NCI-H69 (cell line): ENCODE results near the gene COL9A3.

Experiments
- DNase-seq: peaks from one replicate; lab custom pipeline; 2025; lab: John Stamatoyannopoulos, UW

Gene COL9A3

DNA sequence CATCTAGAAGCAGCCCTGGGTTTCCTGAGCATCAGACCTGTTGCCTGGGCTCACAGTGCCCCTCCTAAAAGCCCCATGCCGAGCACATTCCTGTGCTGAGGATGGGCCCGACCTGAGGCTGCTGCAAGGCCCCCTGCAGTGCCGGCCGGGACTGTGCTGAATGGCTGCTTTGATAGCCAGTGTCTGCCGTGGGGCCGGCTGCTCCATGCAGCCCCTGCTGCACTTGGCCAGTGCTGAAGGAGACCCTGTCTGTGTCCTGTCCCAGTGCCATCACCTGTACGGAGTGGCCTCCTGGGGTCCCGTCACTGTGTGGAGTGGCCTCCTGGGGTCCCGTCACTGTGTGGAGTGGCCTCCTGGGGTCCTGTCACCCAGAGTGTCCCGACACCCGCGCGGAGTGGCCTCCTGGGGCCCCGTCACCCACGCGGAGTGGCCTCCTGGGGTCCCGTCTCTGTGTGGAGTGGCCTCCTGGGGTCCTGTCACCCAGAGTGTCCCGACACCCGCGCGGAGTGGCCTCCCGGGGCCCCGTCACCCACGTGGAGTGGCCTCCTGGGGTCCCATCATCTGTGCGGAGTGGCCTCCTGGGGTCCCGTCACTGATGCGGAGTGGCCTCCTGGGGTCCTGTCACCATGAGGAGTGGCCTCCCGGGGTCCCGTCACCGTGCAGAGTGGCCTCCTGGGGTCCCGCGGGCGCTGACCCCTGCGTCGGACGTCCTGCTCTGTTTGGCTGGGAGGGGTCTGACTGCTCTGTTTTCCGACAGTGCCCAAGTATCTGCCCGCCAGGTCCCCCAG, 7.0 kb downstream of the COL9A3 start:
- no peak for DNase-seq

DNA sequence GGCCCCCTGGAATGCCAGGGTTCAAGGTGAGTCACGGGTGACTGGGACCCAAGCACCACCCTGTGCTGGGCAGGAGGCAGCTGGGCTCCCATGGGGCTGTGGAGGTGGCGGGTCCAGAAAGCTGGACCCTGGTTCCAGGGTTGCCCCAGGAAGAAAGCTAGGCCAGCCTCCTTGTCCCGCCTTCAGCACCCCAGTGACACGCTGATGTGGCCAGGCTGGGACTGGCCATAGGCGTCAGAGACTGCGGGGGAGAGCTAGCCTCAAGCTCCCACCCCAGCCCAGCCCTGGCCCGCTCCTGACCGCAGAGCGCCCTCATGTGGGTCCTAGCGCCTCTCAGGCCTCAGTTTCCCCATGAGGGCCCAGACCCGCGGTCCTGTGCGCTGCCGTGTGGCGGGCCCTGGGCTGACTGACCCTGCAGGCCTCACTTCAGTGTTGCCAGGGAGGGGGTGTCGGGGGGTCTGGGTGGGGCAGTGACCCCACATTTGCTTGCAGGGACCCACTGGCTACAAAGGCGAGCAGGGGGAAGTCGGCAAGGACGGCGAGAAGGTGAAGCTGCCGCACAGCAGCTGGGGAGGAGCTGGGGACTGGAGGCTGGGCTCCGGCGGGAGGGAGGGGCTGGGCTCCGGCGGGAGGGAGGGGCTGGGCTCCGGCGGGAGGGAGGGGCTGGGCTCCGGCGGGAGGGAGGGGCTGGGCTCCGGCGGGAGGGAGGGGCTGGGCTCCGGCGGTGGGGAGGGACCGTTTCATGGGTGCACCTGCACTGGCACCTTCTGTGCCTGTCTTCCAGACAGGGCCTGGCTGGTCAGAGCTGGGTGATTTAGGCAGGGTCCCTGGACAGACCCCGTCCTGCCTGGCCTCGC, 7.9 kb downstream of the COL9A3 start:
- DNase-seq: peak; percentile 72

DNA sequence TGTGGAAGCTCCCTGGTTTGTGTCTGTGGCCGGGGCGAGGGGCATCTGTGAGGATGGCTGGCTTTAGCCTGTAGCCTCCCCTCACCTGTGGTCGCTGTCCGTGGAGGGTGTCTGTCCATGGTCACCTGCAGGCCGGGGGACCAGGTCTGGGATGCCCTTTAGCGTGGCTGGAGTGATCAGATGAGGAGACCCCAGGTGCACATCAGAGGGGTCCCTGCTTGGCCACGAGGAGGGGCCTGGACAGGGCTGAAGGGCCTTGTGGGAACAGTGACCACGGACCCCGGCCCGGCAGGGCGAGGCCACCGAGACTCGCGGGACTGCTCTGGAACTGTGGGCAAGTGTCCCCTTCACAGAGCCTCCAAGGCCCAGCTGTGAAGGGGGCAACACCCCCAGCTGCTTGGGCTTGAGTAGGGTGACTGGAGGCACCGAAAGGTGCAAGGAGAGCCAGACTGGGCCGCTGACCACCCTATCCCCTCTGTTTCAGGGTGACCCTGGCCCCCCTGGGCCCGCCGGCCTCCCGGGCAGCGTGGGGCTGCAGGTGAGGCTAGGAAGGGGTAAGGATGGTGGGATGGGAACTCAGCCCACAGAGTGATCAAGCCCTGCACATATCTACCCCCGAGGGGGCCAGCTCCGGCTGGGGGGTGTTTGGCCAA, 8.6 kb downstream of the COL9A3 start:
- no peak for DNase-seq

DNA sequence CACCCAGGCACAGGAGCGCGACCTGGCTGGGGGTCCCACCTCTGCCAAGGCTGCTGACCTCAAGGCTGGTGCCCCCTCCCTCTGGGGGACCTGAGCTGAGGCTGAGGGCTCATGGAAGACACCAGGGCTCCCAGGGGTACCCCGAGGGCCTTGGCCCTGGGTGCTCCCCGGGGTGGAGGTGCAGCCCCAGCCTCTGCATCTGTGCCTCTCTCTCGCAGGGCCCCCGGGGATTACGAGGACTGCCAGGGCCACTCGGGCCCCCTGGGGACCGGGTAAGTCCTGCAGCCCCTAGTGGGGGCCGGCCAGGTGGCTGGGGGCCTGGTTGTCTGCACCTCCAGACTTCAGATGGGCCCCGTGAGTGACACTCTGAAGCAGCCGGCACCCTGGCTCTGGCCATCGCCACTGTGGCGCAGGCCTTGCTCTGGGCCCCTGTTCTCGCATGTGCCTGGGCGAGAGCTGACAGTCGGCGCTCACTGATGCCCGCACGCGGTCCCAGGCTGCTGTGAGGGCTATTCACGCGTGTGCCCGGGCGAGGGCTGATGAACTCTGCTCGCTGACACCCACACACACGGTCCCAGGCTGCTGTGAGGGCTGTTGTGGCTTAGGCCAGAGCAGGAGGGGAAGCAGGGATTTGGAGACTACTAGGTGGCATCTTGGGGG, 9.3 kb downstream of the COL9A3 start:
- no peak for DNase-seq

DNA sequence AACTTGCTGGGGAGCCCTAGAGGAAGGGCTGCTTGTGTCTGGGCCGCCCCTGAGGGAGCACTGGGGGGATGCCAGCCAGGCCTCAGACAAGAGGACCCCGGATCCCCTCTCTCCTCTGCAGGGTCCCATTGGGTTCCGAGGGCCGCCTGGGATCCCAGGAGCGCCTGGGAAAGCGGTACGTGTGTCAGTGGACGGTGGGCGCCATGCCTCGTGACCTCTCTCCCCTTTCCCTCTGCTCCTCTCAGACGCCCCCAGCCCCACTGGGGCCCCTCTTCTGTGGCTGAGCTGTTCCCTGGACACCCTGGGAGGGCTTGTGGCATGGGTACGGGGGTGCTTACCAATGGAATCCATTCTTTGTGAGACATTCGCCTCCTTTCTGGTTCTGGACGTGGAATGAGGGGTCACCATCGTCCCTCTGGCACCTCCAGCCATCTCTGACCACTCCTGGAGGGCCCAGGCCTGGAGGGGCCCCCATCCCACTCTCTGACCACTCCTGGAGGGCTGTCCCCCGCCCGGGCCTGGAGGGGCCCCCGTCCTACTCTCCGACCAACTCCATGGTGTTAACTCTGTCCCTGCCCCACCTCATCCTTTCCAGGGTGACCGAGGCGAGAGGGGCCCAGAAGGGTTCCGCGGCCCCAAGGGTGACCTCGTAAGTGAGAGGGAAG, 9.9 kb downstream of the COL9A3 start:
- DNase-seq: no peak

DNA sequence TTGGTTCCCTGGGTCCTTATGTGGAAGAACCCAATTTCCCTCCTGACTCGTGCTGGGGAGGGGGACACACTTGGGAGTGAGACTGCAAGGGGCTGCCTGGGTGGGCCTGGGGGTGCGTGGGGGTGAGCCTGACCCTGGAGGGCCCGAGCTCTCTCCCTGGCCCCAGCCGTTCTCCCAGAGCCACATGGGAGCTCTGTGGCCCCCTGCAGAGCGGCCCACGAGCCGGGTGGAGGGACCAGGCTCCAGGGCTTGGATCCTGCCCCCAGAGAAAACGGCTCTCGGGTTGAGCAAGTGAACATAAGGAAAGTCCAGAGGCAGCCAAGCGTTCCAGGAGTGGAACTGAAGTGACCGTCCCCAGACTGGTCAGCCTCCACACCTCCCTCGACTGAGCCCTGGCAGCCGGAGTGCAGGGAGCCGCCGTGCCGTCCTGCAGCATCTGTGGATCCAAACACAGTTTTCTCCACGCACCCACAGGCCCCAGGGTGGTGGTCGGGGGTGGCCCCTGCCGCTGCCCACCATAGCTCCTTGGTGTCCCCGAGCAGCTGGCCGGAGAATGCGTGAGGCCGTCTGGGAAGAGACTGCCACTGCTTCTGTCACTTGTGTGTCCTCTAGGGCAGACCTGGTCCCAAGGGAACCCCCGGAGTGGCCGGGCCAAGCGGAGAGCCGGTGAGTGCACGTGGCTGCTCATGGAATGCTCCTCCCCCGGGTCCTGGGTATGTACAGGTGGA, 10.6 kb downstream of the COL9A3 start:
- DNase-seq: no peak

DNA sequence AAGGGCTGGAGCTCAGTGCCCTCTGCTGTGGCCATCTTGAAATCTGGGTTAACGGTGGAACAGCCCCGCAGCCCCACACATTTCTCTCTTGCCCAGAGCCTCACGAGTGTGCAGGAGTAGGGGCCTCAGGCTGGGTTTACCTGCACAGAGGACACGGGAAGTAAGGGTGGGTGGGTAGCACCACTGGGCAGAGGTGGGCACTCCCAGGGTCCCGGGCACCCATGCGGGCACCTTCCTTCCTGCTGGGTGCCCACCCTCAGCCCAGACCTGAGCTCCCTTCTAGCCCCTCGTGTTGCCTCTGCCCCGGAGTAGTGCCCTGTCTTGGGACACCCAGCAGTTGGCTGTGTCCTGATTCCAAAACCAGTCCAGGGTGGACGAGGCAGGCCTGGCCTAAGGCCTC, 11.2 kb downstream of the COL9A3 start:
- DNase-seq: no peak

DNA sequence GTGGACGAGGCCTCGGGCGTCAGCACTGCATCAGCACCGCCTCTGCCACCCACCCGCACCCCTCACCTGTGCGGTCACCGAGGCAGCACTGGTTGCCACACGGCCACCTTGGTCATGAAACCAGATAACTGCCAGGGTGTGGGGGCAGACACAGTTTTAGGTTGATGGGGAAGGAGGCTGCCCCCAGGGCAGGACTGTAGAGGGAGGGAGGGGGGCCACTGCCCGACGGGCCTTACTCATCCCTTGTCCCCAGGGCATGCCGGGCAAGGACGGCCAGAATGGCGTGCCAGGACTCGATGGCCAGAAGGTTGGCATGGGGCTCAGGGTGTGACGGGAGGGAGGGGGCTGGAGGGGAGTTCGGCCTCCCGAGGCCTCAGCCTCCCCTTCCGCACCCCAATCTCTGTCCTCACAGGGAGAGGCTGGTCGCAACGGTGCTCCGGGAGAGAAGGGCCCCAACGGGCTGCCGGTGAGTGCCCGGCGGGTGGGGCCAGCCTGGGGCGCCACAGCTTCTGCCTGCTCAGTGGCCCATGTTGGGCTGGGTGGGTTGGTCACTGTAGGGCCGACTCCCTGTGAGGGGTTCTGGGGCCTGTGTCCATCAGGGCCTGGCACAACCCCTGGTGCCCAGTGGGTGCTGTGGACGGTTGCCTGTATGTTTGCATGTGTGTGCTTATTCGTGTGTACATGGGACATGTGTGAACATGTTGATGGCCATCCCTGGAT, 11.8 kb downstream of the COL9A3 start:
- no peak for DNase-seq

DNA sequence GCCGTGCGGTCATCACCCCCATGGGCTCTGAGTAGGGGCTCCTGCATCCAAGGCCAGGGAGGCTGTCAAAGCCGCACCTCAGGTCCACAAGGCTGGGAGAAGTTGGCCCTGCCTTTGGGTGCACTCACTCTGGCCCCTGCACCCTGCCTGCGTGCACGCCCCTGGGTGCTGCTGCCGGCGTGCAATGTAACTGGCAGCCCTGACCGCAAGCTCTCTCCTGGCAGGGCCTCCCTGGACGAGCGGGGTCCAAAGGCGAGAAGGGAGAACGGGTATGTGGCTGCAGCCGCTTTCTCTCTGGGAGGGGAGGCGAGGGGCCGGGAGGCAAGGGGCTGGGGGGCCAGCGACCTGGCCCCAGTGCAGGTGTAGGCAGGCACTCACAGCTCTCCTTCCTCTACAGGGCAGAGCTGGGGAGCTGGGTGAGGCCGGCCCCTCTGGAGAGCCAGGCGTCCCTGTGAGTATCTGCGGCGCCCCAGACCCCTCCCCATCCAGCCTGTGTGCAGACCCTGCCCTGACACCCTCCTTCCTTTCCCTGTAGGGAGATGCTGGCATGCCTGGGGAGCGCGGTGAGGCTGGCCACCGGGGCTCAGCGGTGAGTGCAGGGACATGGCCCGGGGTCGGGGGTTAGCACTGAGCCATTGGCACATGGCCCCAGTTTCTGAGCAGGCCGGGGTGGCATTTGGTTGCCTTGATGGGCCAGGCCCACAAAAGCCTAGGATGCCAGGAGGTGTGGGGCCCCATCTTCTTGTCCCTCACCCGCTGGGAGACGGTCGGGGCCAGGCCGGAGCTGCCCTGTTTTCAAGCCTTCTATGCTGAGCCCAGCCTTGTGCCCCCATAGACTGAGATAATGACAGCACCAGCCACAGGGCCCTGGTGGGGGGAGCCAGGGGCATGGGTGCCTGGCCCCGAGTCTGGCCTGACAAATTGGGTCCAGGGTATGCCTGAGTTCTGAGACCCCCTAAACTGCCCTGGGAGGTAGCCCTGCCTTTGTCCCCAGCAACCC, 12.7 kb downstream of the COL9A3 start:
- DNase-seq: no peak

DNA sequence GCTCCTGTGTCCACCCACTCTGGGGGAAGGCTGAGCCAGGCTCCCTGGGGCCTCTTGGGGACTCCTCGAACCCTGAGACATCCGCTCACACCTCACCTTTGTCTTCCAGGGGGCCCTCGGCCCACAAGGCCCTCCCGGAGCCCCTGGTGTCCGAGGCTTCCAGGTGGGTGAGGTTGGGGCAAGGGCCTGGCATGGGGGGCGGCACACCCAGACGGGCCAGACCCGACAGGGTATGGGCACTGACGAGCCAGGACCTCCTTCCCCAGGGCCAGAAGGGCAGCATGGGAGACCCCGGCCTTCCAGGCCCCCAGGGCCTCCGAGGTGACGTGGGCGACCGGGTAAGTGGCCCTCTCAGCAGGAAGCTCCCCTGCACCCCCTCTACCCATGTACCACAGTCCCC, 13.4 kb downstream of the COL9A3 start:
- no peak for DNase-seq

DNA sequence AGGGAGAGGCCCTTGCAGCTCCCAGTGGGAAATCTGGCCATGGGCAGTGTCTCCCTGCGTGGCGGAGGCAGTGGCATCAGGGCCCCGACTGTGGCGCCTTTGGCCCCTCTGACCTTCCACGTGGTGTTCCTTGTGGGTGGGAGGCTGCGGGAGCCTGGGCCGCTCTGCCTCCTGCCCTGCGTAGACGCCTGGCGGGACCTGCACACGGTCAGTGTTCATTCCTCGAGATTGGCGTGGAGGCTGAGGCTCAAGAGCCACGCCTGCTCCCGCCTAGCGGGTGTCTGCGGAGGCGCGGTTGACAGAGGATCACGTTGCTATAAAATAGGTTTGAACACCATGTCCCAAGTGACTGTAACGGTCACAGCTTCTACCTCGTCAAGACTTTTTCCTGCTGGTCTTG, 14.0 kb downstream of the COL9A3 start:
- DNase-seq: no peak

DNA sequence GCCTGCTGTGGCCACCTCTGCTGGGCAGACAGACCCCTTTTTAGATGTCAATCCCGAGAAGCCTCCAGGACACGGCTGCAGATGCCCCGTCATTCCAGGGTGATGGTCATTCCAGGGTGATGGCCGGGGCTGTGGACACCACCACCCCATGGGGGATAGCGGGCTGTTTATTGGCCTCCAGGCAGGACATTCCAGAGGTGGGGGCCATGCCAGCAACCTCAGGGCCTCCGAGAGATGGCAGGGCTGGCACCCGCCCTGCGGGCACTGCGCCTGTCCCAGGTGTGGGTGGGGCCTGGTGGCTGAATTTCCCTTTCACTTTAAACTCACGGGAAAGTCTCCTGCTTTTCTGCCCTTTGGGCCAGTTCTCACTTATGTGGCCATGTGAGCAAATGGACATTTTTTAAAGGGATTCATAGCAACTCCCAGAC, 14.5 kb downstream of the COL9A3 start:
- no peak for DNase-seq

DNA sequence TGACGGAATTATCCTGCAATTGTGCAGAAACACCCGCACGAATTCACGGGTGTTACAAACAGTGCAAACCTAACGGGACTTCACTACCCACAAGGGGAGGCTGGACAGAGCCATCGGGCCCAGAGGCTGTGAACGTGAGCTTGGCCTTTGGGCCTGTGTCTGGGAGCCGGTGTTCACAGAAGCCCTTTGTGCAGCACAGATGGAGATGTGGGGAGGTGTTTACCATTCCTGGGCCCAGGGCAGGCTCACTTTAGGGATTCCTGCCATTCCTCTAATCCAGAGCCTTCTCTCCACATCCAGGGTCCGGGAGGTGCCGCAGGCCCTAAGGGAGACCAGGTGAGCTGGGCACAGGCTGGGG, 15.0 kb downstream of the COL9A3 start:
- no peak for DNase-seq

DNA sequence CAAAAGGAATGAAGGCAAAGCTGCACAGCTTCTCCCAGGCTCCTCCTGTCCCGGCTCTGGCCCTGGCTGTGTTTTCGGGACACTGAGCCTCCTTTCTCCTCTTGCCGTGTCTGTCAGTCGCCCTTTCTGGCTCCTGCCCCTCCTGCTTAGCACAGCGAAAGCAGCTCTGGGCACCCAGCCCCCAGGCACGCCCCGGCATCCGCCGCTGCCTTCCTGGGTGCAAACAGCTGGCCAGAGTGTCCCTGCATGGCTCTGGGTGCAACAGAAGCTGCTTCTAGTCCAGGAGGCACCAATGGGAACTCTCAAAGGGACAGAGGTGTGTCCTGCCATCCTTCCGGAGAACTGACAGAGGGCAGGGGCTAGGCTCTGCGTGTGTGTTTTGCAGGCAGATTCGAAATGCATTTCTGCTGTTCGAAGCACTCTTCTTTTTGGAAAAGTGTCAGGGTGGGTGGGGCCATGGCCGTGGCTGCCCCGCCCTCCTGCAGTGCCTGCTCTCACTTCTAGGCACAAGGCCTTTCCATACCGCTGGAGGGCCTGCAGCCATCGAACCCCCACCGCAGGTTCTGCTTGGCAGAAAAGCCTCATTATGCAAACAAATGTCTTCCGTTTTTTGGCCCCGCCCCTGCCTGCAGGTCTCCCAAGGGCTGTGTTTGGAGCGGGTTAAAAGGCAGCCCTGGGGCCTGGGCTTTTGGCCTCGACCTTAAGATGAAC, 15.5 kb downstream of the COL9A3 start:
- DNase-seq: peak; percentile 42

DNA sequence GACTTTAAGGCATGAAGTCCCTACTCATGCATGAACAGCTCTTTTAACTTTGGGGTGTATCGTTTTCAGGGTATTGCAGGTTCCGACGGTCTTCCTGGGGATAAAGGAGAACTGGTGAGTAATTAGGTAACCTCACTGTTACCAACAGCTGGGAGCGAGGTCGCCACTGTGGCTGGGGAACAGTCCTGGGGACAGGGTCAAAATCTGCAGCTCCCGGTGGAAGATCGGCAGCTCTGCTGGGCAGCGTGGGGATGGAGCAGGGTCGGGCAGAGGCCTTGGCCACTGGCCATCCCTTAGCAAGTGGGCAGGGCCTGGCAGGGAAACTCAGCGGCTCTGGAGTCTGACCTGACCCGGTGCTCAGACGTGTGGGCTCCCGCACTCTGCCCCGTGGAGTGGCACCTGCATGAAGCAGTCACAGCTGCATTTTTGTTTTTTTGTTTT, 16.1 kb downstream of the COL9A3 start:
- DNase-seq: no peak

DNA sequence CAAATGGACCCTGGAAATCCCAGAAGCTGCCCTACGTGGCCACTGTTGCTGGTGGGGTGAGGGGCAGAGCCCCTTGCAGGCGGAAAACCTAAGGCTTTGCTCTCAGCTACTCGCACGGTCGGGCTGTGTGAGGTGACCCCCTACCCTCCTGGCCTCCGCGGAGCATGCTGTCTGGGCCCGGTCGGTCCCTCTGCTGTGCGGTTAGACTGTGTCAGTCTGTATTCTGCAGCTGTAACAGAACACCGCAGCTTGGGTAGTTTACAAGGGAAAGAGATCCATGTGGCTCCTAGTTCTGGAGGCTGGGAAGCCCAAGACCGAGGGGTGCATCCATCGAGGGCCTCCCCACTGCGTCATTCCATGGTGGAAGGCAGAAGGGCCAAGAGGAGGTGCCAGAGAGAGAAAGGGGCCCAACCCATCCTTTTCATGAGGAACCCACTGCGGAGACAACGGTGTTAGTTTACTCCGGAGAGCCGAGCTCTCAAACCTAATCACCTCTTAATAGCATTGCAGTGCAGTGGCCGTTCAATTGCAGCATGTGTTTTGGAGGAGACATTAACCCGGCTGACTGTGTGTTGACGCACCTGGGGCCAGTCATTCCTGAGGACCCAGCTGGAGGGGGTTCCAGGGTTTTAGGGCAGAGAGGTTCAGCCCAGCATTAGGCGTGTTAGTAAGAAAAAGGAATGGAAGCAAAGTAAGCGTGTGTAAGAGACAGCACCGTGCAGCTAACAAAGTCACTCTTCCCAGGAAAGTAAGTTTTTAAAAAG, 18.3 kb downstream of the COL9A3 start:
- peak; percentile 29 for DNase-seq
